ENCODE measurements around the gene RALB.

RALB gene

DNA sequence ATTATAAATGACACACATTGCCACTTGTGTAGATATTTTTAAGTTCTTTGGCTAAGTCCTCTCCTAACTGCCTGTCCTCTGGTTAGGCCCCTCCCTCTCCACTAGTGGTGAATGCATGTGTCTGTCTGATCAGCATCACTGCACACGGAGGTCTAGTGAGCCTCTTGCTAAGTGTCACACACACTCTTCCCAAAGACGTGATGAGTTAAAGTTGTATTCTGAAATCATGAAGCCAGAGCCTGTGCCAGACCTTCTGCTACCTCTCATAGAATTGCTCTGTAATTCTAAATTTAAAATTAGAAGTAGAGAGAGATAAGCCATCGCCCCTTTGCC is 41.3 kb downstream of the RALB start:
- DNase-seq (ENCODE audit: low spot score), result no peak
- TF ChIP-seq, protein P1, sequence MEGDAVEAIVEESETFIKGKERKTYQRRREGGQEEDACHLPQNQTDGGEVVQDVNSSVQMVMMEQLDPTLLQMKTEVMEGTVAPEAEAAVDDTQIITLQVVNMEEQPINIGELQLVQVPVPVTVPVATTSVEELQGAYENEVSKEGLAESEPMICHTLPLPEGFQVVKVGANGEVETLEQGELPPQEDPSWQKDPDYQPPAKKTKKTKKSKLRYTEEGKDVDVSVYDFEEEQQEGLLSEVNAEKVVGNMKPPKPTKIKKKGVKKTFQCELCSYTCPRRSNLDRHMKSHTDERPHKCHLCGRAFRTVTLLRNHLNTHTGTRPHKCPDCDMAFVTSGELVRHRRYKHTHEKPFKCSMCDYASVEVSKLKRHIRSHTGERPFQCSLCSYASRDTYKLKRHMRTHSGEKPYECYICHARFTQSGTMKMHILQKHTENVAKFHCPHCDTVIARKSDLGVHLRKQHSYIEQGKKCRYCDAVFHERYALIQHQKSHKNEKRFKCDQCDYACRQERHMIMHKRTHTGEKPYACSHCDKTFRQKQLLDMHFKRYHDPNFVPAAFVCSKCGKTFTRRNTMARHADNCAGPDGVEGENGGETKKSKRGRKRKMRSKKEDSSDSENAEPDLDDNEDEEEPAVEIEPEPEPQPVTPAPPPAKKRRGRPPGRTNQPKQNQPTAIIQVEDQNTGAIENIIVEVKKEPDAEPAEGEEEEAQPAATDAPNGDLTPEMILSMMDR (conservative IDR thresholded peaks at IDR 0.05; ENCODE audit: low read depth), result no peak
- ChIA-PET POLR2A (ENCODE audit: low non-redundant PET) (no interaction called here), CTCF (no interaction called here)
- H3K27ac ChIP-seq, result no peak overlapping the region

DNA sequence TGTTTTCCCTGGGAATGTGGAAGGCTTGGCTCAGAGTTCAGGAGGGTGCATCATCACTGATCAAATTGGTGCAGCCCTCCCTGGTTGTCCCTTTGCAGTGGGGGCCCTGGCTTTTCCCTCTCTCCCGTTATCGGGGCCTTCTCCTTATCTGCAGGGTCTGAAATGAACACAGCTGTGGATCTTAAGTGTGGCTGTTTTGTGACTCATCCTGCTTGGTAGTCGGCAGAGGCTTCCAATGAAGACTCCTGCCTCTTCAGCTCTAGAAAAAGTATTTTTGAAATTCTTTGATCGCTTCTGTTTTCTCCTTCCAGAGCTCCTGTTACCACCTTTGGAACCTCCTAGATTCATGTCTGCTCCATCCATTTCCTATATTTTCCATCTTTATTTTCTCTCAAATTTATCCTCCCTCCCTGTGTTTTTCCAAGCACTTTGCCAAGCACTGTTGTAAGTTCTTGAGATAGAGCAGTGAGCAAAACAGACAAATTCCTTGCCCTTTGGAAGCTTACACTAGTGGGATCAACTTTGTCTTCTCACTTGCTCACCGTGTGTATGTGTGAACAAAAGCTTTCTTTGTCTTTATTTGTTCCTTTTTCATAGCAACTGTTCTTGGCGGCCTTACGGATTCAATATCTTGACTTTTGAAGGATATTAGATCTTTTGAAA is 45.7 kb downstream of the RALB start:
- H3K27ac ChIP-seq, result no peak overlapping the region
- DNase-seq (ENCODE audit: low spot score), result no peak
- CTCF ChIA-PET, result no interaction called here
- TF ChIP-seq, protein P1 (conservative IDR thresholded peaks at IDR 0.05; ENCODE audit: low read depth), result no peak
- POLR2A ChIA-PET (ENCODE audit: low non-redundant PET), result no interaction called here

DNA sequence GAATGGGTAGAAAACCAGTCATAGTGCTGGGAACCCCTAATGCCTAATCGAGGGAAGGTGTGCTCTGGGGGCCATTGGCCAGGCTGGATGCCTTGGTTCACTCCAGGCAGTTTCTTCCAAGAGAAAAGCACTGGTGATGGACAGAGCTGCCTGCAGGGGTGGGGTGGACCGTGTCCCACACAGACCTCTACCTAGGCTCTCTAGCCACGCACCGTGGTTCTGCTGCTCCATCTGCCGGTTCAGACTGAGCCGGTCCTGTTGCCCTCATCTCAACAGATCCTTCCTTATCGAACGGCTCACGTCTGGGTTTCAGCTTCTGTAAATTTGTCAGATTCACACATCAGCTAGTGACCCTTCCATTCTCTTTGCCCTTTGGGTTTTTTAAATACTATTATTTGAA is 46.4 kb downstream of the RALB start:
- TF ChIP-seq, protein P1 (conservative IDR thresholded peaks at IDR 0.05; ENCODE audit: low read depth), result no peak
- ChIA-PET CTCF (no interaction called here), POLR2A (ENCODE audit: low non-redundant PET) (no interaction called here)
- DNase-seq (ENCODE audit: low spot score), result no peak
- H3K27ac ChIP-seq, result no peak overlapping the region

DNA sequence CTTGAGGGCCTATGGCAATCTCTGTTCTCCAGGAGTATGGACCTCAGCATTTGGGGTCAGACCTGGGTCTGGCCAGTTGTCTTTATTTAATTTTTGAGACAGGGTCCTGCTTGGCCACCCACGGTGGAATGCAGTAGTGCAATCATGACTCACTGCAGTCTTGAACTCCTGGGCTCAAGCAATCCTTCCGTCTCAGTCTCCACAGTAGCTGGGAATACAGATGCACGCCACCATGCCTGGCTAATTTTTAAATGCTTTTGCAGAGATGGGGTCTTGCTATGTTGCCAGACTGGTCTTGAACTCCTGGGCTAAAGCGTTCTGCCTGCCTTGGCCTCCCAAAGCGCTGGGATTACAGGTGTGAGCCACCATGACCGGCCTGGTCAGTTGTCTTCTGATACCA is 46.9 kb downstream of the RALB start:
- no peak overlapping the region for H3K27ac ChIP-seq
- CTCF ChIA-PET, result no interaction called here
- POLR2A ChIA-PET (ENCODE audit: low non-redundant PET), result no interaction called here
- DNase-seq (ENCODE audit: low spot score), result no peak
- TF ChIP-seq, protein P1 (conservative IDR thresholded peaks at IDR 0.05; ENCODE audit: low read depth), result no peak

DNA sequence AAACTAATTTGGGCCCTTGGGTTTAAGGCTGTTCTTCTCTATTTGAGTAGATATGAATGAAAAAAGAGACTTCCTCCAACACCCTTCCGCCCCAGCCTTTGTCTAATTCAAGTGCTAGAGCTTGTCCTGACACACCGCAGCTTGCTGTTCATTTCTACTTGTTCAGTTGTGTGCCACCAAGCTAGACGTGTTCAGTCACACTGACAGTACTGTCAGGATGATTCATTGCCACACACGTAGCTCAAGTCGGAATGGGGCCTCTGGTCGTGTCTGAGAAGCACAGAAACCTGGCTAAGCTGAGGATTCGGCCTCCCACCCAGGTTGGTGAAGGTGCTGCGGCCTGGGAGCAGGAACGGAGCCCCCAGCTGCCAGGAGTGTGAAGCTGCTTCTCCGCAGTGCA is 47.7 kb downstream of the RALB start:
- H3K27ac ChIP-seq, result no peak overlapping the region
- DNase-seq (ENCODE audit: low spot score), result no peak
- POLR2A ChIA-PET (ENCODE audit: low non-redundant PET), result no interaction called here
- CTCF ChIA-PET, result no interaction called here
- TF ChIP-seq, protein P1 (conservative IDR thresholded peaks at IDR 0.05; ENCODE audit: low read depth), result no peak

DNA sequence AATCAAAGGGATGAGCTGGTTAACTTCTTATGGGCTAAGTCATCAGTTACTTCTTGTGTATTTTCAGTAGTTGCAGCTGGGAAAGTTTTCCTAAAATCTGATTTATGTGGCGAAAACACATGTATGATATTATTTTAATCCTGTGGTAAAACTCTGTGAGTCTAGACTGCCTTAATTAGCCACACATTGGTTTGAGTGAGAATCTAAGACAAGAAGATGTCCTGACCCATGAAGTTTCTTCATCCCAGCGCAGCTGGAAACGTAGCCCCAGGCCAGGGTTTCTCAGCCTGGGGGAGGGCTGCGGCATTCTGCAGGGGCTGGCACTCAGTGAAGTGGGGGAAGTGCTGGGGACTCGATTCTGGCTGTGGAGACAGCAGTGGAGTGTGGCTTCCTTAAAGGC is 48.6 kb downstream of the RALB start:
- no peak overlapping the region for H3K27ac ChIP-seq
- POLR2A ChIA-PET (ENCODE audit: low non-redundant PET), result no interaction called here

More for the DNA sequence above, 48.6 kb downstream of the RALB start:
- TF ChIP-seq, protein P1 (conservative IDR thresholded peaks at IDR 0.05; ENCODE audit: low read depth), result no peak
- CTCF ChIA-PET, result no interaction called here
- no peak for DNase-seq (ENCODE audit: low spot score)

All from RWPE1 (cell line).